CD4-positive, alpha-beta T cell treated with Interleukin-17A for 1 hour (primary cell): ENCODE results near the gene TPSD1.
"Not testable (repeated sequence)": the region's sequence is repeated elsewhere in the genome, so short reads cannot be mapped to it uniquely, and the experiment has no call there.

Experiments
- DNase-seq: peaks from one replicate; pipeline ENCODE4 v3.0.0-alpha.2; 2020

The TPSD1 gene

DNA sequence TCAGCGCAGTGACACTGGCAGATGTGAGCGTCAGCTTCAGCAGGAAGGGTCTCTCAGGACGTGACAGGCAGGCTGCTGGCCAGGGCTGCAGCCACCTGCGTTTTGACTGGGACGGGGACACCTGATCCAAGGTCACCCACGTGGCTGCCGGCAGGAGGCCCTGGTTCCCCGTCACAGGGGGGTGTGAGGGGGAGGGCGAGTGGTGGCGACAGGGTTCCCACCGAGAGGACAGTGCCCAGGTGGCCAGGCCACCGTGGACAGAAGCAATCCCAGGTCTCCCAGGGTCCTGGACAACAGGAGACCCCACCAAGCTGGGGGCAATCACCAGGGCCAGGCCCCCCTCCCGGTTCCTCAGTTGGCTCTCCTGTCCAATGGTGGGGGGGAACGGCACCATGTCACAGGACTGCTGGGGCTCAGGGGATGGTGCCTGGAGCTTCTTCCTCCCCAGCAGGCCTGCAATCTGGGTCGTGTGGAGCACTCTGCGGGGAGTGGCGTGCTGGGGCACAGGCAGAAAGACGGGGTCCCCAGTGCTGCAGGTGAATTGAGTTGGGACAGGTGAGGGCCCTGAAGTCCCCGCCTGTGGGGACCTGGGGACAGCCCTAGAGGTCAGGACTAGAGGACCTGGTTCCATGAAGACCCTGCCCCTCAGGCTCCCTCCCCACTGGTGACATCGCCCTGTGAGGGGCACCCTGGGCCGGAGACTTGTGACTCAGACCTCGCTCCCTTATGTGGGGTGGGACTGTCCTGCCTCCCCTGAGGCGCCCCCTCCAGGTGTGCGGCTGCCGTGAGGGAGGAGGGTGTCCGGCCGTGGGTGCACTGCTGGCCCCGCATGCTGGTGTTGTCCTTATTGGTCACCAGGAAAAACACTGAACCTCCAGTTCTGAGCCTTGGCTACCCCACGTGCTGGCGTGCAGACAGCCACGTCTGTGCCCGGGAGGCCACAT lies 11.7 kb upstream of the TPSD1 start:
- DNase-seq, result not testable (repeated sequence)

DNA sequence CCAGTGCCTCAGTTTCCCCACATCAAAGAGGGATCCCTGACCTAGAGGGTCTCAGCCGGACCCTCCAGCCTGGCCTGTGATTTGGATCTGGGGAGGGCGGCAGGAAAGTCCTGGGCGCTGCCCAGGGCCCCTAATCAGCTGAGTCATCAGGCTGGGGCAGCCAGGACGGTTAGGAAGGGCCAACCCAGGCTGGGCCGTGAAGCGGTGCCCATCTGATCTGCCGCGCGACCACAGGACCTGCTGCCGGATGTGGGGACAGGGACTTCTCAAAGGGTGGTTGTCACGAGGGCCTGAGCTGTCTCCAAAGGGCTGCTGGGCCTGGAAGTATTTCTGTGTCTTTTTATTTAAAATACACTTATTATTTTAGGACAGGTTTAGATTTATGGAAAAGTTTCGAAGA lies 11.0 kb upstream of the TPSD1 start:
- DNase-seq, result peak; percentile 12

DNA sequence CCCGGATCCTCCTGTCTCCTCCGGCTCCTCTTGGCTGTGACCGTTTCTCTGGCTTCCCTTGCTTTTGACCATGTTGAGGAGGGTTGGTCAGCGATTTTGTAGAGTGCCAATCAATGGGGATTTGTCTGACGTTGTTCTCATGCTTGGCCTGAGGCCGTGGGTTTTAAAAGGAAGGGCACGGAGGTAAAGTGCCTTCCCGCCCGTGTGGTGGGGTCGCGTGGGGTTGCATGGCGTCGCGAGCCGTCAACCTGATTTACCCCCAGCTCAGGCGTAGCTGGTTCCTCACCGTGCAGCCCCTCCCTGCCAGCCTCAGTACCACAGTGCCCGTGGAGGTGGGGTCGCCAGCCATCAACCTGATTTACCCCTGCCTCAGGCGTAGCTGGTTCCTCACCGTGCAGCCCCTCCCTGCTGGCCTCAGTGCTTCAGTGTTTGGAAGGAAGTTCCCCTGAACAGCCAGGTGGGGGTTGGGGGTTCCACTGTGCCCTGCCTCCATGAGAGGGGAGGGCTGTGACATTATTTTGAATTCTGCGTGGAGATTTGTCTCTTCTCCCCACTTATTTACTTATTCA lies 10.3 kb upstream of the TPSD1 start:
- no peak for DNase-seq

DNA sequence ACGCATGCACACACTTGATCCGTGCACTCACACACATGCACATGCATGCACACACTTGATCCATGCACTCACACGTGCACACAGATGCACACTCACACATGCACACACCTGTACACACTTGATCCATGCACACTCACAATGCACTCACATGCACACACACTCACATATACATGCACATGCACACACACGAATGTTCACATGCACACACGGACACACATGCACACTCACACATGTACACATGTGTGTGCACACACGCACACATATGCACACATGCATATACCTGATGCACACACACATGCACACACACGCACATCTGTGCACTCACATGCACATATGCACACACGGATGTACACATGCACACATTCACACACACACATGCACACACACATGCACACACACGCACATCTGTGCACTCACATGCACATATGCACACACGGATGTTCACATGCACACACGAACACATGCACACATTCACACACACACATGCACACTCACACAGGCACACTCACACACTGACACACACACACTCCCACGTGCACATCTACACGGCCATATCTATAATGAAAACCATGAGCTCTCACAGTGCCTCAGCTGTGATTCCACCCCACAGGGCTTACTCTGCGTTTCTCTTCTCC lies 7.8 kb upstream of the TPSD1 start:
- not testable (repeated sequence) for DNase-seq

DNA sequence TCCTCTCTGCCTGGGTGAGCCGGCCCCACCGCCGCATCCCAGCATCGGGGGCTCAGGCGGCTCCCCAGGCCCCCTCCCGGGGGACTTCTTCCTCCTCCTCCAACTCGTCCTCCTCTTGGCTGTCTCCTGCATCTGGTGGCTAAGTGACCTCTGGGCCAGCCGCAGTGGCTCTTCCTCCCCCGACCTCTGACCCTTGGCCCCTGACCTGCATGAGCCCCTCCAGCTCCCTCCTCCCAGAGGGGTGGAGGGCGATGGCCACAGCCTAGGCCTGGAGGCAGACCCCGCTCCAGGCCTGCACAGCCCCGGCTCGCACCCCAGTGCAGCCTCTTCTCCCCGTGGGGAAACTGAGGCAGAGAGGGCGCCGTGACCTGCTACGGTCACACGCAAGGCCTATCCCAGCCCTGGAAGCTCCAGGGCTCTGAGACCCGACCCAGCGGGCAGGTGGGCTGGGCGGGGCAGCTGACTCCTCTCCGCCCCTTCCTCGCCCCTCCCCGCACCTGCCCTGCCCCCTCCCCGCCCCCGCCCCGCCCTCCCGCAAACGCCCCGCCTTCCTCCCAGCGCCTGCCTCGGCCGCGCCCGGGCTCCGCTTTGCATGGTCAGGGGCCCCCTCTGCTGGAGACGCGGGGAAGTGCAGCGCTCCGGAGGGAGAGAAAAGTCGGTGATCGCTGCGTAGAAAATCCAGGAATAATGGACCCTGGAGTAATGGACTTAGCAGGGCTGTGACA lies 6.7 kb upstream of the TPSD1 start:
- DNase-seq, result not testable (repeated sequence)

DNA sequence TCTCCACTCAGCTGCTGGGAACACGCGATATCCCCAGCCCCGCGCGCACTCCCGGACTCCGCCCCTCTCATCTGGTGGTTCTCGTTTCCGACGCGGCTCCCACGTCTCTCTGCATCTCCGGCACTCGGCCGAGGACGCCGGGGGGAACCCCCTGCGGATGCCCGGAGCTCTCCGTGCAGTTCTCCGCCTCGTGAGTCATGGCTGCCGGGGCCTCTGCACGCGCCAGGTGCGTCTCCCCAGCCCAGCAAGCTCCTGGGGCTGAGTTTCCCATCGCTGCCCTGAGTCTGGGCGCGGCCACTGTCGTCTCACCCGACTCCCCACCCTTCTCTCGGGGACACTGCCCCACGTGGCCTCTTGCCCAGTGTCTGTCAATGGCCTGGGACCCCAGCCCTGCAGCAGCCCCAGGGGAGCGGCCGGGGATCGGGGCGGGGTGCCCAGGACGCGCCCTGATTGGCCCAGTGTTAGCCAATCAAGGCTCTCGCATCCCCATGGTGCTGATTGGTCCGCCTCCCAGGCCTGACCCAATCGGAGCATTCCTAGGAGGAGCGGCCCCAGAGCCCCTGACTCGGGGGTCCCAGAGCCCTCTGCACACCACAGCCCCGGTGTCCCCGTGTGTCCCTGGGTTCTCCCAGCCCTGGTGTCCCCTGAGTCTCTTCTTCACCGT lies 2.0 kb upstream of the TPSD1 start:
- not testable (repeated sequence) for DNase-seq

DNA sequence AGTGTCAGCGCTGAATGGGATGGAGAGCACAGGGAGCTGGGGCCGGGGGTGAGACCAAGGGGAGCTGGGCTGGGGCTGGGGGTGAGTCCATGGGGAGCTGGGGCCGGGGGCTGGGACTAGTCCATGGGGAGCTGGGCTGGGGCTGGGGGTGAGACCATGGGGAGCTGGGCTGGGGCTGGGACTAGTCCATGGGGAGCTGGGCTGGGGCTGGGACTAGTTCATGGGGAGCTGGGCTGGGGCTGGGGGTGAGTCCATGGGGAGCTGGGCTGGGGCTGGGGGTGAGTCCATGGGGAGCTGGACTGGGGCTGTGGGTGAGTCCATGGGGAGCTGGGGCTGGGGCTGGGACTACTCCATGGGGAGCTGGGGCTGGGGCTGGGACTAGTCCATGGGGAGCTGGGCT lies 1.0 kb upstream of the TPSD1 start:
- not testable (repeated sequence) for DNase-seq

DNA sequence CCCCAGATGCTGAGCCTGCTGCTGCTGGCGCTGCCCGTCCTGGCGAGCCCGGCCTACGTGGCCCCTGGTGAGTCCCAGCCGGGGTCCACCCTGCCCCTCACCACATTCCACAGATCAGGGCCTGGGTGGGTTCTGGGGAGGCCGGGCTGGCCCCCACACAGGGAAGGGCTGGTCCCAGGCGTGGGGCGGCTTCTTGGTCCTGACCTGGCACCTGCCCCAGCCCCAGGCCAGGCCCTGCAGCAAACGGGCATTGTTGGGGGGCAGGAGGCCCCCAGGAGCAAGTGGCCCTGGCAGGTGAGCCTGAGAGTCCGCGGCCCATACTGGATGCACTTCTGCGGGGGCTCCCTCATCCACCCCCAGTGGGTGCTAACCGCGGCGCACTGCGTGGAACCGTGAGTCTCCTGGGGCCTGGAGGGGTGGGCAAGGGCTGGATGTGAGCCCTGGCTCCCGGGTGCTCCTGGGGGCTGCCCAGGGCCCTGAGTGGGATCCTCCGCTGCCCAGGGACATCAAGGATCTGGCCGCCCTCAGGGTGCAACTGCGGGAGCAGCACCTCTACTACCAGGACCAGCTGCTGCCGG lies 516 bp downstream of the TPSD1 start:
- DNase-seq, result not testable (repeated sequence)

DNA sequence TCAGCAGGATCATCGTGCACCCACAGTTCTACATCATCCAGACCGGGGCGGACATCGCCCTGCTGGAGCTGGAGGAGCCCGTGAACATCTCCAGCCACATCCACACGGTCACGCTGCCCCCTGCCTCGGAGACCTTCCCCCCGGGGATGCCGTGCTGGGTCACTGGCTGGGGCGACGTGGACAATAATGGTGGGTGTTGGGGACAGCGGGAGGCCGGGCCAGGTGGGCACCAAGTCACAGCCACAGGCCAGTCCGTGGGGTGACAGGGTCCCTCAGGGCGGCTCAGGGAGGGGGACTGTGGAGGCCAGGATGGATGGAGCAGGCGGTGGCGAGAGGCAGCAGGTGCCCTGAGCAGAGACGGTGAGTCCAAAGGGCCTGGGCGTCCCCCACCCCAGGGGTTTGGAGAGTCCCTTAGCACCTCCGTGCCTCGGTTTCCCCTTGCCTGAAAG lies 1.0 kb downstream of the TPSD1 start:
- no peak for DNase-seq

DNA sequence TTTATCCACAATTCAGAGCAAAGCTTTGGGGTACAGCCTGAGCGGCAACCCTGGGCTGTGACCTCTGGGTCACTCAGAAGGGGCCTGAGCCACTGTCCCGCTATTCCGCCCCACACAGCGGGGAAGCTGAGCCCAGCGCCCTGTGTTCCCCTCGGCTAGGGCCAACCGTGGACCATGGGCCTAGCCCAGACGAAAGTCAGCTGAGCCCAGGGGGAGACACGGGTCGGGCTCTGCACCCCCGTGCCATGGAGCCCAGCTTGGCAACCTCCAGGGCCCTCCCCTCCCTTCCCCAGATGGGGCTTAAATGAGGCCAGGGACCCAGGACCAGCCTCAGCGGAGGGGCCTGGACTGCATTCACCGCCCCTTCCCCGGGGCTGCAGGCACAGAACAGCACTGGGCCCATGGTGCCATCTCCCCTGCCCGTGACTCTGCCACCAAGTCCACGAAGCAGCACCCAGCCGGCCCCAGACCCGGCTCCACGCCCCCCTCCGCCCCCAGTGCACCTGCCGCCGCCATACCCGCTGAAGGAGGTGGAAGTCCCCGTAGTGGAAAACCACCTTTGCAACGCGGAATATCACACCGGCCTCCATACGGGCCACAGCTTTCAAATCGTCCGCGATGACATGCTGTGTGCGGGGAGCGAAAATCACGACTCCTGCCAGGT lies 1.8 kb downstream of the TPSD1 start:
- no peak for DNase-seq

DNA sequence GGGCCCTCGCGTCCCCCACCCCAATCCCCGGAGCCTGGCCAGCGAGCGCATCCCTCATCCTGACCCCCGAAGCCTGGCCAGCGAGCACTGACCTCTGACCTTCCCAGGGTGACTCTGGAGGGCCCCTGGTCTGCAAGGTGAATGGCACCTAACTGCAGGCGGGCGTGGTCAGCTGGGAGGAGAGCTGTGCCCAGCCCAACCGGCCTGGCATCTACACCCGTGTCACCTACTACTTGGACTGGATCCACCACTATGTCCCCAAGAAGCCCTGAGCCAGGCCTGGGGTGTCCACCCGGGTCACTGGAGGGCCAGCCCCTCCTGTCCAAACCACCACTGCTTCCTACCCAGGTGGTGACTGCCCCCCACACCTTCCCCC lies 2.3 kb downstream of the TPSD1 start:
- no peak for DNase-seq

DNA sequence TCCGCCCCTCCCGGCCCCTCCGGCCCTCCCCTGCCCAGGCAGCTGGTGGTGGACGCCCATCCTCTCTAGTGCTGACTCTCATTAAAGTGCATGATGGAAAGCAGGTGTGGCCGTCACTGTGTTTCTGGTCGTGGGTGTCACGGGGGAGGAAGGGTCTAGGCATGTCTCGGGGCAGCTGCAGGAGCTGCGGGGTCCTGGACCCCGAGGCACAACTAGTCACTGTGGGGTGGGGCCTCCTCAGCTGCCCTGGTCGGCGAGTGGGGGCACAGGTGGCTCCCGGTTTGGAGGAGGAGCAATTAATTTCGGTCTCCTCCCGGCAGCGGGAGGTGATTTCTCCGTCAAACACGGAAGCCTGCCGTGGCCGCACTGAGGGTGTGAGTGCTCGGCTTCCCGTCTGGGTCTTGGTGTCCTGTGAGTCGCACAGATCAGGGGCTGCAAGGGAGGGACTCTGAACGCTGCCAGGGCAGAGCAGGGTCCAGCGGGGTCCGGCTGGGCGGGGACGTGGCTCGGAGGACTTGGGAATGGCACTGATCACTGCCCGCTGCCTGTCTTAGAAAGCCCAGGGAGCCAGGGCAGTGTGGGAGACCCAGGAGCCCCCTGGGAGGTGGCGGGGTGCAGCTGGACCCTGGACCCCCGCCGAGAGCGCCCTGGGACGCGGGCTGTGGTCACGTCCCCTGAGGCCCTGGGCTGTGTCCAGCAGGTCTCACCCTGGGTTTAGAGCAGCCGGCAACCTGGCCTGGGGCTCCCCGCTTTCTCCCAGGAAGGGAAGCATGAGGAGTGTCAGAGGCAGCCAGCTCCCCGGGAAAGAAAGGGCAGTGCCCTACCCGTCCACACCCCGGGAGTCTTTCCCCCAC lies 3.3 kb downstream of the TPSD1 start:
- DNase-seq, result no peak

DNA sequence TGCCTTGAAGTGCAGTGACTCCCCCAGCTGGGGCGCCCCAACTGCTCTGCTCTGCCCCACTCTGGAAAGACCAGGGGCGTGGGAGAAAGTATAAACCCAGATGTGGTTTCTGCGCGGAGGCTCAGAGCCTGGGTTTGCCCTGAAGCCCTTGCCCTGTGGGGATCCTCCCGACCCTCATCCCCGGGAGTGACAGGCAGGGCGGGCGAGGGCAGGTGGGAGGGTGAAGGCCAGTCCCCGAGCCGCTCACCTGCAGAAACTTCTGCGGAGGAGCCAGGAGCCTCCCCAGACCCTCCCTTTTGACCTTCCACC lies 3.8 kb downstream of the TPSD1 start:
- DNase-seq, result no peak

DNA sequence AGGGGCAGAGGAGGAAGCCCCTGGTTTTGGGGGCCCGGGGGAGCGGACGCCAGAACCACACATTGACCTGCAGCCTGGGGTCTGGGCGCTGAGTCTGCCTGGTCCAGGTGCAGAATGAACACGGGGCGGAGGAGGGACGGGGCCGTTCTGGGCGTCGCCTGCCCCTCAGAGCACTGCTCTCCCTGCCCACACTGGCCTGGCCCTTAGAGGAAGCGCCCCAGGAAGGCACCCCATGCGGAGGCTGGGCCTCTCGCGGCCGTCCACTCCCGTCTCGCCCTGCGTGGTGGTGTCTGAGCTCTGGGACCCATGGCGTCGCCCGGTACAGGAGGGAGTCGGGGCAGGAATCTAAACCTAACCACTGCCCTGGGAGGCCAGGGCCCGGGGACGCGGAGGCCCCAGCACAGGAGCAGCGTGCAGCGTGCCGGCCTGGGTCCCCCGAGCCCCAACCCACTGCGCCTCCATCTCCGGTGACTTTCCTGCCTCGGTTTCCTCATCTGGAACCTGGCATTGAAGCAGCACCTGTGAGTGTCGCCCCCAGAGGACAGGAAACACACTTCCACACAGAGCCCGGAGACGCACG lies 4.3 kb downstream of the TPSD1 start:
- no peak for DNase-seq

DNA sequence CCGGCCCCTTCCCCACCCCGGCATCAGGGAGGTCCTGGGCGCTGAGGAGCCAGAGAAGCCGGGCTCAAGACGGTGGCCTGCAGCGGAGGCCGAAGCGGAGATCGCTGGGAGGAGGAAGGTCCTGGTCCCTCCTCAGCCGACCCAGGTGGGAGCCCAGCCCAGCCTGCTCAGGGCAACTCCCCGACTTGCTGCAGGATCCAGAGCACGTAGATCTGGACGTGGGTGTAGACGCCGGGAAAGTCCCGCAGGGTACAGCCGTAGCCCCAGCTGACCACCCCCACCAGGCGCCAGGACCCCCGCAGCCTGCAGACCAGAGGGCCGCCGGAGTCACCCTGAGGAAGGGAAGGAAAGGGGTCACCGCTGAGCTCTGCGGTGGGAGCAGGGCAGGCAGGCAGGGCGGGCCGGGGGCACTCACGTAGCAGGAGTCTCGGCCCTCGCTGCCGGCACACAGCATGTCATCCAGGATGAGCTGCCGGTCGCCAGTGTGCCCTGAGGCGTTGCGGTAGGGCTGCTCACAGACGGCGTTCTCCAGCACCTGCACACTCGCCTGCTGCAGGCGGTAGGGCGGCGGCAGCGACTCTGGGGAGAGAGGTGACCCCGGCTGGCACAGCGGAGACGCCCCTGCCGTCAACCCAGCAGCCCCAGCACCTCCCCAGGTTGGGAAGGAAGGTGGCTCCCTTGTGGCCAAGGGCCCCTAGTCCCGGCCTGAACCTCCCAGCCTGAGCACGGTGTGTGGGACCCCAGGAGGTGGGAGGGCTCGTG lies 5.4 kb downstream of the TPSD1 start:
- no peak for DNase-seq

DNA sequence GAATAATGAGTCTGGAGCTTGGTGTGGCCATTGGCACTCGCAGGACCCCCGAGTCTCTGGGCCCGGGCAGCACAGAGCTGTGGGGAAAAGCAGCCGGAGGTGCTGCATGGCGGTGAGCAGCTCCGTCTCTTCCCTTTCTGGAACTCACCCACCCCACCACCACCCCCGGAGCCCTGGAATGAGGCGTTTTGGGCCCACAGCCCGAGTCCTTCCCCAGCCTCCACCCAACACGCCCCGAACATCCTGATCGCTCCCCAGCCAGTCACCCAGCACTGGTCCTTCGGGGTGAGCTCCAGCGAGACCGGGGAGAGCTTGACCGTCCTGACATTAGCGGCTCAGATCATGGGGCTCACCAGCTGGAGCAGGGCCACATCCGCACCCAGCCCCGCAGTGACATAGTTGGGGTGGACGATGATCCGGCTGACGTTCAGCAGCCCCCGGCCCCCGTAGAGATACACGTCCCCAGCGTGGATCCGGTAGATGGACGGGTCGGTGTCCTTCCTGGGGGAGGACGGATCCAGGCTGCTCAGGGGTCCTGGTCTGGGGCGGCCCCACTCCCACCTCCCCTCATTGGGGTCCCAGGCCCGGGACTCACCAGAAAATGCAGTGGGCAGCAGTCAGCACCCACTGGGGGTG lies 6.5 kb downstream of the TPSD1 start:
- no peak for DNase-seq

DNA sequence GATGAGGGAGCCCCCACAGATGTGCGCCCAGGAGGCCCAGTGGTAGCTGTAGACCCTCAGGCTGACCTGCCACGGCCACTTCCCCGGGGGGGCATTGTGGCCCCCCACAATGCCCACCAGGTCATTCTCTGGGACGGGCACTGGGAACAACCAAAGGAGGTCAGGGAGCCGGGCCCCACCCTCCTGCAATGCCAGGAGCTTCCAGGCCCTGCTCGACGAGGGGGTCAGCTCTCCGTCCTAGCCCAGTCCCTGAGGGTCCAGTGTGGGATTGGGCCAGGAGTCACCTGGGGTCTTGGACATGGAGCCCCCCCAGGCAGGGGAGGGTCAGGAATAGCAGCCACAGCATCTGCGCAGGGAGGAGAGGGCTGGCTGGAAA lies 7.0 kb downstream of the TPSD1 start:
- DNase-seq, result no peak

DNA sequence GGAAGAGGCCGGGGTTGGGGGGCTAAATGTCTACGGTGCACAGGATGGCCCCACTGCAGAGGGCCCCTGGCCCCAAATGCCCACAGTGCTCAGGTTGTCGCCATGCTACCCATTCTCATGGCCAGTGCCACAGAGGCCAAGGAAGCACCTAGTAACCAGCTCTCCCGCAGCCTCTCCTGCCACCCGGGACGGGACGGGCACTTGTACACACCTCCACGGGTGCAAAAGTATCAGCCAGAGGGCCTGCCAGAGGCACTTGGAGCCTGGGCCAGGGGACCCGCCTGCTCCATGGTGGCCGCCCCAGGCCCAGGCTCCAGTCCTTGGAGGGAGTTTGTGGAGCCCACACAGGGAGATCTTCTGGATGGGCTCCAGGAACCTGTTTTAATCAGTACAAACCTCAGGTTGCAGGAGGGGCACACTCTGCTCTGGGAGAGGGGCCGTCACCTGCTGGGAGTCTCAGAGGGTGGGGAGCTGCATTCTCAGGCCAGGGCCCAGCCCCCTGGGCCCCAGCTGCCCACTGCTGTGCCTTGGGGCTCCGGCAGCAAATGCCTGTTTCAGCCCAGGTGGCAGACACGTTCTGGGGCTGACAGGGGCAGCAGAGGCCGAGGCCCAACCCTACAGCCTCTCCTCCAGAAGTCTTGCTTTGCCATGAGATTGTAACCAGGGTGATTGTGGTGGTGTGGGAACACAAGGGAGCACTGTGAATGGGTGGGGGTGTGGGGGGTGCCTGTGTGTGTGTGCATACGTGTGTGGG lies 7.9 kb downstream of the TPSD1 start:
- no peak for DNase-seq
